Central memory CD8-positive, alpha-beta T cell (primary cell): ENCODE results near the gene WFDC1.

Experiments used
- ATAC-seq: fragments of 150-1000 bp; cut with Tn5 transposase; replicated peaks from 2 replicates; pipeline ENCODE4 v1.10.0; 2022; ENCODE audit warnings: mild to moderate bottlenecking, moderate FRiP score, moderate number of reproducible peaks; ENCODE audit not compliant: poor library complexity, severe bottlenecking; ENCODE audit errors: extremely low read depth
- DNase-seq, 2 donors: peaks; one replicate each; pipeline ENCODE4 v3.0.0; 2021; ENCODE audit warnings: low spot score in 2 of 2
- H3K27ac Mint-ChIP-seq: one replicate; pipeline ENCODE4 v1.8.0; 2022; ENCODE audit warnings: low read depth, mild to moderate bottlenecking, moderate library complexity, mixed read lengths
- H3K27me3 Mint-ChIP-seq: one replicate; pipeline ENCODE4 v1.8.0; 2022; ENCODE audit warnings: mixed read lengths
- H3K36me3 Mint-ChIP-seq: one replicate; pipeline ENCODE4 v1.8.0; 2022; ENCODE audit warnings: mild to moderate bottlenecking, moderate library complexity, mixed read lengths; ENCODE audit not compliant: insufficient read depth
- H3K4me1 Mint-ChIP-seq: one replicate; pipeline ENCODE4 v1.8.0; 2022; ENCODE audit warnings: mixed read lengths
- H3K4me3 Mint-ChIP-seq: one replicate; pipeline ENCODE4 v1.8.0; 2022; ENCODE audit warnings: mild to moderate bottlenecking, moderate library complexity, mixed read lengths
- H3K9me3 Mint-ChIP-seq: one replicate; pipeline ENCODE4 v1.8.0; 2022; ENCODE audit warnings: mixed read lengths

The WFDC1 gene

GRCh38 chr16:84295203-84295860, 654 bp downstream of the WFDC1 start:
- DNase-seq: no peak
- H3K27me3 Mint-ChIP-seq: peaks cover 80% of the 10 kb centered on the region
- H3K4me3 Mint-ChIP-seq: no peak overlapping the region
- H3K27ac Mint-ChIP-seq: no peak overlapping the region
- no peaks in the 10 kb centered on the region for H3K36me3 Mint-ChIP-seq
- no peaks in the 10 kb centered on the region for H3K9me3 Mint-ChIP-seq
- peaks cover 12% of the 10 kb centered on the region for H3K4me1 Mint-ChIP-seq
- ATAC-seq: no peak

- H3K4me1 Mint-ChIP-seq: peaks cover 7% of the 10 kb centered on the region
- ATAC-seq: no peak
- H3K36me3 Mint-ChIP-seq: peaks cover 3% of the 10 kb centered on the region
- H3K27me3 Mint-ChIP-seq: peaks cover 80% of the 10 kb centered on the region
- no peaks in the 10 kb centered on the region for H3K9me3 Mint-ChIP-seq
- no peak for DNase-seq
- no peak overlapping the region for H3K4me3 Mint-ChIP-seq
- H3K27ac Mint-ChIP-seq: no peak overlapping the region
These were observed 3.8 kb downstream of the WFDC1 start for GRCh38 chr16:84298376-84298899.

GRCh38 chr16:84299734-84300440, 5.2 kb downstream of the WFDC1 start:
- H3K9me3 Mint-ChIP-seq: no peaks in the 10 kb centered on the region
- H3K27ac Mint-ChIP-seq: no peak overlapping the region
- no peak overlapping the region for H3K4me3 Mint-ChIP-seq
- H3K4me1 Mint-ChIP-seq: no peaks in the 10 kb centered on the region
- DNase-seq (no peak), ATAC-seq (no peak)
- peaks cover 3% of the 10 kb centered on the region for H3K36me3 Mint-ChIP-seq
- peaks cover 79% of the 10 kb centered on the region for H3K27me3 Mint-ChIP-seq

GRCh38 chr16:84302111-84302954, 7.7 kb downstream of the WFDC1 start:
- no peak overlapping the region for H3K27ac Mint-ChIP-seq
- ATAC-seq (no peak), DNase-seq (no peak)
- no peaks in the 10 kb centered on the region for H3K4me1 Mint-ChIP-seq
- no peaks in the 10 kb centered on the region for H3K9me3 Mint-ChIP-seq
- peaks cover 77% of the 10 kb centered on the region for H3K27me3 Mint-ChIP-seq
- no peak overlapping the region for H3K4me3 Mint-ChIP-seq
- H3K36me3 Mint-ChIP-seq: peaks cover 3% of the 10 kb centered on the region

GRCh38 chr16:84303023-84303422, 8.3 kb downstream of the WFDC1 start:
- Mint-ChIP-seq H3K4me1 (no peaks in the 10 kb centered on the region), H3K27ac (no peak overlapping the region), H3K4me3 (no peak overlapping the region), H3K36me3 (peaks cover 3% of the 10 kb centered on the region), H3K27me3 (peaks cover 84% of the 10 kb centered on the region), H3K9me3 (no peaks in the 10 kb centered on the region)
- DNase-seq (no peak), ATAC-seq (no peak)

- Mint-ChIP-seq H3K4me3 (no peak overlapping the region), H3K9me3 (no peaks in the 10 kb centered on the region), H3K27ac (no peak overlapping the region), H3K27me3 (peaks cover 82% of the 10 kb centered on the region), H3K4me1 (no peaks in the 10 kb centered on the region), H3K36me3 (peaks cover 3% of the 10 kb centered on the region)
- no peak for ATAC-seq
- no peak for DNase-seq
These were observed 8.8 kb downstream of the WFDC1 start for GRCh38 chr16:84303516-84303915.

- no peak overlapping the region for H3K4me3 Mint-ChIP-seq
- ATAC-seq (no peak), DNase-seq (no peak)
- H3K9me3 Mint-ChIP-seq: no peaks in the 10 kb centered on the region
- peaks cover 3% of the 10 kb centered on the region for H3K36me3 Mint-ChIP-seq
- peaks cover 79% of the 10 kb centered on the region for H3K27me3 Mint-ChIP-seq
- H3K27ac Mint-ChIP-seq: no peak overlapping the region
- no peaks in the 10 kb centered on the region for H3K4me1 Mint-ChIP-seq
These were observed 11.9 kb downstream of the WFDC1 start for GRCh38 chr16:84306564-84306963.

GRCh38 chr16:84307209-84307954, 12.7 kb downstream of the WFDC1 start:
- no peak overlapping the region for H3K27ac Mint-ChIP-seq
- no peaks in the 10 kb centered on the region for H3K9me3 Mint-ChIP-seq
- H3K4me1 Mint-ChIP-seq: no peaks in the 10 kb centered on the region
- ATAC-seq (no peak), DNase-seq (no peak)
- peaks cover 80% of the 10 kb centered on the region for H3K27me3 Mint-ChIP-seq
- no peak overlapping the region for H3K4me3 Mint-ChIP-seq
- no peaks in the 10 kb centered on the region for H3K36me3 Mint-ChIP-seq

- no peaks in the 10 kb centered on the region for H3K4me1 Mint-ChIP-seq
- no peaks in the 10 kb centered on the region for H3K36me3 Mint-ChIP-seq
- no peak overlapping the region for H3K4me3 Mint-ChIP-seq
- H3K9me3 Mint-ChIP-seq: no peaks in the 10 kb centered on the region
- ATAC-seq (no peak), DNase-seq (no peak)
- H3K27ac Mint-ChIP-seq: no peak overlapping the region
- peaks cover 81% of the 10 kb centered on the region for H3K27me3 Mint-ChIP-seq
These were observed 13.4 kb downstream of the WFDC1 start for GRCh38 chr16:84308120-84308519.

GRCh38 chr16:84310642-84311041, 16.0 kb downstream of the WFDC1 start:
- Mint-ChIP-seq H3K36me3 (no peaks in the 10 kb centered on the region), H3K9me3 (no peaks in the 10 kb centered on the region), H3K4me1 (no peaks in the 10 kb centered on the region), H3K4me3 (no peak overlapping the region), H3K27me3 (peaks cover 80% of the 10 kb centered on the region), H3K27ac (no peak overlapping the region)
- ATAC-seq (no peak), DNase-seq (no peak)

GRCh38 chr16:84312783-84313382, 18.2 kb downstream of the WFDC1 start:
- DNase-seq (no peak), ATAC-seq (no peak)
- Mint-ChIP-seq H3K4me3 (no peak overlapping the region), H3K36me3 (no peaks in the 10 kb centered on the region), H3K9me3 (no peaks in the 10 kb centered on the region), H3K27me3 (peaks cover 68% of the 10 kb centered on the region), H3K4me1 (no peaks in the 10 kb centered on the region), H3K27ac (no peak overlapping the region)

- peaks cover 60% of the 10 kb centered on the region for H3K27me3 Mint-ChIP-seq
- DNase-seq: no peak
- H3K36me3 Mint-ChIP-seq: no peaks in the 10 kb centered on the region
- H3K9me3 Mint-ChIP-seq: no peaks in the 10 kb centered on the region
- no peak overlapping the region for H3K27ac Mint-ChIP-seq
- no peaks in the 10 kb centered on the region for H3K4me1 Mint-ChIP-seq
- no peak for ATAC-seq
- H3K4me3 Mint-ChIP-seq: no peak overlapping the region
These were observed 19.2 kb downstream of the WFDC1 start for GRCh38 chr16:84313921-84314320.
